ENCODE measurements around the gene PPA2.

- TF ChIP-seq CTCF (conservative IDR thresholded peaks at IDR 0.05; ENCODE audit: low read depth in 2 of 2) (no peak), EZH2 (IDR thresholded peaks at IDR 0.05; ENCODE audit: low read depth, unreplicated experiment) (no peak)
These were observed 35.4 kb upstream of the PPA2 start for GRCh38 chr4:105509291-105509690.
